ENCODE data around the gene RRBP1. TPM values are rescaled to one million over a fixed set of nuclear protein-coding genes. Genes with fewer than 3 reads are reported as not detected.

The RRBP1 gene
- total and polyA plus RNA-seq, 4 donors = 75.4 to 202 (median 130) TPM

DNA sequence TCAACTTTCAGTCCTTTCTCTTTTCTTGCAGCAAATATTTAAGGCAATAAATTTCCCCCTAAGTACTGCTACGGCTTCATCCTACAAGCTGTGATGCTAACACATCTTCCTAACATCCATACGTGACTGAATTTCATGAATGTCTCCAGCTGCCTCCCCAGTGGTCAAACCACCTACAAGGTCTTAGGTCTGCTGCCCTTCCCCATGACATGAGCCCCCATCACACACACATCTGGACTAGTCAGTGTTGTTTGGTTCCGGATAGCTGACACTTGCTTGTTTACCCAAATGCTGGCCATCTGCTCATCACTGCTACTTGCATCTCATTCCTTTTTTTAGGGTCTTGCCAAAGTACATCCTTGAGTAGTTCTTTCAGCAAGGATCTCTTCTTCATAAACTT lies 14.6 kb downstream of the RRBP1 start (continued):
- no peak for TF ChIP-seq ZBTB33 (IDR thresholded peaks at IDR 0.05)
- TF ChIP-seq ATF3 (IDR thresholded peaks at IDR 0.05) = no peak
- TF ChIP-seq MAX (IDR thresholded peaks at IDR 0.05) = no peak
- TF ChIP-seq GABPA (IDR thresholded peaks at IDR 0.05 in 1 of 2, conservative IDR thresholded peaks at IDR 0.05 in 1 of 2) = no peak

DNA sequence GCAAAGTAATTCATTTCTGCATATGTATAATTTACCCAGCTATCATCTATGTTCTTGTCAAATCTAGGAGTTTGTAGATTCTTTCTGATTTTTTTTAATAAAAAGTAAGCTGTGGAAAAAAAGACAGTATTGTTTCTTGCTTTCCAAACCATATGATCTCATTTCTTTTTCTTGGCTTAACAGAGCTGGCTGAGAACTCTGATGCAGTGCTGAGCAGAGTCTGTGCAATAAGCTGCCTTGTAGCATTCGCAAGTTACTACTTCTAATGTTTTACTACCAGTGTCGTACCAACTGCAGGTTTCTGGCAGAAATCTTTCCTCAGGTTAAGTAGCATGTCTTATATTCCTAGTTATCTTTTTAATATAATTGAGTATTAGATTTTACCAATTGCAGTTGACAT lies 15.6 kb downstream of the RRBP1 start:
- WGBS = 81% methylated on average over 2 of the region's 2 CpGs
- H3K36me3 ChIP-seq (ENCODE audit: control insufficient read depth in 4 of 4, insufficient read depth in 3 of 4, low read depth in 1 of 4, low read length in 3 of 4) = peaks cover 0 to 21% (median 13%) of the 10 kb centered on the region in 4 donors
- TF ChIP-seq HNF4A (conservative IDR thresholded peaks at IDR 0.05) (no peak), RXRA (IDR thresholded peaks at IDR 0.05) (no peak), TAF1 (conservative IDR thresholded peaks at IDR 0.05) (no peak), EGR1 (IDR thresholded peaks at IDR 0.05; ENCODE audit: low read depth in 2 of 2) (no peak), RAD21 (IDR thresholded peaks at IDR 0.05) (no peak), ATF3 (IDR thresholded peaks at IDR 0.05) (no peak), YY1 (IDR thresholded peaks at IDR 0.05) (no peak), ZBTB33 (IDR thresholded peaks at IDR 0.05) (no peak), FOXA1 (IDR thresholded peaks at IDR 0.05) (no peak), JUND (IDR thresholded peaks at IDR 0.05) (no peak), NR2F2 (IDR thresholded peaks at IDR 0.05) (no peak)
- TF ChIP-seq, protein P1, sequence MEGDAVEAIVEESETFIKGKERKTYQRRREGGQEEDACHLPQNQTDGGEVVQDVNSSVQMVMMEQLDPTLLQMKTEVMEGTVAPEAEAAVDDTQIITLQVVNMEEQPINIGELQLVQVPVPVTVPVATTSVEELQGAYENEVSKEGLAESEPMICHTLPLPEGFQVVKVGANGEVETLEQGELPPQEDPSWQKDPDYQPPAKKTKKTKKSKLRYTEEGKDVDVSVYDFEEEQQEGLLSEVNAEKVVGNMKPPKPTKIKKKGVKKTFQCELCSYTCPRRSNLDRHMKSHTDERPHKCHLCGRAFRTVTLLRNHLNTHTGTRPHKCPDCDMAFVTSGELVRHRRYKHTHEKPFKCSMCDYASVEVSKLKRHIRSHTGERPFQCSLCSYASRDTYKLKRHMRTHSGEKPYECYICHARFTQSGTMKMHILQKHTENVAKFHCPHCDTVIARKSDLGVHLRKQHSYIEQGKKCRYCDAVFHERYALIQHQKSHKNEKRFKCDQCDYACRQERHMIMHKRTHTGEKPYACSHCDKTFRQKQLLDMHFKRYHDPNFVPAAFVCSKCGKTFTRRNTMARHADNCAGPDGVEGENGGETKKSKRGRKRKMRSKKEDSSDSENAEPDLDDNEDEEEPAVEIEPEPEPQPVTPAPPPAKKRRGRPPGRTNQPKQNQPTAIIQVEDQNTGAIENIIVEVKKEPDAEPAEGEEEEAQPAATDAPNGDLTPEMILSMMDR (IDR thresholded peaks at IDR 0.05; ENCODE audit: low read depth, low read length, missing input control) = no peak
- TF ChIP-seq, protein P2, sequence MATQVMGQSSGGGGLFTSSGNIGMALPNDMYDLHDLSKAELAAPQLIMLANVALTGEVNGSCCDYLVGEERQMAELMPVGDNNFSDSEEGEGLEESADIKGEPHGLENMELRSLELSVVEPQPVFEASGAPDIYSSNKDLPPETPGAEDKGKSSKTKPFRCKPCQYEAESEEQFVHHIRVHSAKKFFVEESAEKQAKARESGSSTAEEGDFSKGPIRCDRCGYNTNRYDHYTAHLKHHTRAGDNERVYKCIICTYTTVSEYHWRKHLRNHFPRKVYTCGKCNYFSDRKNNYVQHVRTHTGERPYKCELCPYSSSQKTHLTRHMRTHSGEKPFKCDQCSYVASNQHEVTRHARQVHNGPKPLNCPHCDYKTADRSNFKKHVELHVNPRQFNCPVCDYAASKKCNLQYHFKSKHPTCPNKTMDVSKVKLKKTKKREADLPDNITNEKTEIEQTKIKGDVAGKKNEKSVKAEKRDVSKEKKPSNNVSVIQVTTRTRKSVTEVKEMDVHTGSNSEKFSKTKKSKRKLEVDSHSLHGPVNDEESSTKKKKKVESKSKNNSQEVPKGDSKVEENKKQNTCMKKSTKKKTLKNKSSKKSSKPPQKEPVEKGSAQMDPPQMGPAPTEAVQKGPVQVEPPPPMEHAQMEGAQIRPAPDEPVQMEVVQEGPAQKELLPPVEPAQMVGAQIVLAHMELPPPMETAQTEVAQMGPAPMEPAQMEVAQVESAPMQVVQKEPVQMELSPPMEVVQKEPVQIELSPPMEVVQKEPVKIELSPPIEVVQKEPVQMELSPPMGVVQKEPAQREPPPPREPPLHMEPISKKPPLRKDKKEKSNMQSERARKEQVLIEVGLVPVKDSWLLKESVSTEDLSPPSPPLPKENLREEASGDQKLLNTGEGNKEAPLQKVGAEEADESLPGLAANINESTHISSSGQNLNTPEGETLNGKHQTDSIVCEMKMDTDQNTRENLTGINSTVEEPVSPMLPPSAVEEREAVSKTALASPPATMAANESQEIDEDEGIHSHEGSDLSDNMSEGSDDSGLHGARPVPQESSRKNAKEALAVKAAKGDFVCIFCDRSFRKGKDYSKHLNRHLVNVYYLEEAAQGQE (IDR thresholded peaks at IDR 0.05) = no peak
- no peak overlapping the region for H3K4me3 ChIP-seq (ENCODE audit: low read depth in 1 of 3, low read length in 3 of 3)
- peaks cover 17 to 46% (median 39%) of the 10 kb centered on the region in 4 donors for H3K4me1 ChIP-seq (ENCODE audit: control insufficient read depth in 4 of 4, insufficient read depth in 4 of 4, low read length in 3 of 4)
- H3K9ac ChIP-seq (ENCODE audit: low read depth in 1 of 2, low read length in 2 of 2) = no peak overlapping the region
- H3K27me3 ChIP-seq (ENCODE audit: control insufficient read depth in 4 of 4, insufficient read depth in 4 of 4, low read length in 3 of 4) = no peaks in the 10 kb centered on the region
- no peak for DNase-seq (ENCODE audit: low spot score)
- no peak overlapping the region for H3K27ac ChIP-seq (ENCODE audit: low read depth in 1 of 2, low read length in 2 of 2)
- no peaks in the 10 kb centered on the region for H3K9me3 ChIP-seq (ENCODE audit: control insufficient read depth in 4 of 4, low read length in 3 of 4)
